ENCODE results near the gene IFNL4.

- no peak for TF ChIP-seq FOXP2 (optimal IDR thresholded peaks at IDR 0.05; ENCODE audit: borderline replicate concordance, extremely low read depth, extremely low read length, insufficient read depth)
- no peak for TF ChIP-seq POLR2AphosphoS5 (IDR thresholded peaks at IDR 0.05; ENCODE audit: low read depth, low read length)
- no peak for TF ChIP-seq TAF1 (IDR thresholded peaks at IDR 0.05; ENCODE audit: borderline replicate concordance, insufficient read depth, low read length)
- TF ChIP-seq SIN3A (IDR thresholded peaks at IDR 0.05; ENCODE audit: borderline replicate concordance, insufficient read depth, low read length), result no peak
Observed at GRCh38 chr19:39224910-39225309, 23.7 kb downstream of the IFNL4 start.
